Measurements from ENCODE around the gene MARCHF2. TPM values are rescaled to one million over a fixed set of nuclear protein-coding genes. Genes with fewer than 3 reads are reported as not detected.

Gene MARCHF2
- total and polyA plus RNA-seq, 2 donors (not counting 1 experiment from before 2014, with no cell fraction given): 22.9 to 52.6 TPM

DNA sequence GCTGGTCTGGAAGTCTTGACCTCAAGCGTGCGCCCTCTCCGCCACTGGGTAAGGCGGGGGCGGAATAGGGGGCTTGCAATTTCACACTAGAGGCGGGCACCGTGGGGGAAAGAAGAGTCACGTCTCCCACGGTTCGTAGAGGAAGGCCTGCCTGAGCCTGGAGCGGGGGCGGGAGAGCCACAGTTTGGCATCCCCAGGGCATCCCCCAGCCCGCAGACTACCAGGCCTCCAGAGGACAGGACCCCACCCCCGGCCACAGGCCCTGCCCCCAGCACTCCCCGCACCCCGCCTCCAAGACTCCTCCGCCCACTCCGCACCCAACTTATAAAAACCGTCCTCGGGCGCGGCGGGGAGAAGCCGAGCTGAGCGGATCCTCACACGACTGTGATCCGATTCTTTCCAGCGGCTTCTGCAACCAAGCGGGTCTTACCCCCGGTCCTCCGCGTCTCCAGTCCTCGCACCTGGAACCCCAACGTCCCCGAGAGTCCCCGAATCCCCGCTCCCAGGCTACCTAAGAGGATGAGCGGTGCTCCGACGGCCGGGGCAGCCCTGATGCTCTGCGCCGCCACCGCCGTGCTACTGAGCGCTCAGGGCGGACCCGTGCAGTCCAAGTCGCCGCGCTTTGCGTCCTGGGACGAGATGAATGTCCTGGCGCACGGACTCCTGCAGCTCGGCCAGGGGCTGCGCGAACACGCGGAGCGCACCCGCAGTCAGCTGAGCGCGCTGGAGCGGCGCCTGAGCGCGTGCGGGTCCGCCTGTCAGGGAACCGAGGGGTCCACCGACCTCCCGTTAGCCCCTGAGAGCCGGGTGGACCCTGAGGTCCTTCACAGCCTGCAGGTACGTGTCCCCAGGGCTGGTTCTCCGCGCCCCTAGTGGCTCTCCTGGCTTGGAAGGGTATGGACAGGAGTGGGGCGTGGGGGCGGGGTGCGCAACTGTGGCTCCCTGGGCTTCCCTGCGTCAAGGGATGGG lies 49.0 kb upstream of the MARCHF2 start, which contains the start of gene ANGPTL4:
ANGPTL4 (plus strand) TSS at position 353 of the 969 bp plus-strand sequence; CDS start at position 520, 167 bp downstream.
- Histone ChIP-seq H3K4me3 (ENCODE audit: control extremely low read depth in 1 of 5, extremely low read depth in 1 of 5, insufficient read depth in 1 of 5, low read depth in 2 of 5, low read length in 4 of 5) (peak within 1 kb of the TSS in 2 of 5 experiments; percentile 23 to 33), H4K20me1 (ENCODE audit: control insufficient read depth, insufficient read depth, low read length, poor library complexity, severe bottlenecking) (no peaks in the 10 kb centered on the region), H3K27ac (ENCODE audit: low read length in 2 of 2) (no peak within 1 kb of the TSS), H2AFZ (ENCODE audit: insufficient read depth, low read depth, low read length, poor library complexity, severe bottlenecking) (peak within 1 kb of the TSS; percentile 33), H3K27me3 (replicated peaks in 1 of 4; ENCODE audit: control extremely low read depth in 1 of 4, control insufficient read depth in 3 of 4, insufficient read depth in 4 of 4, low read length in 3 of 4) (peaks cover 0 to 54% (median 10%) of the 10 kb centered on the region in 4 experiments), H3K4me2 (replicated peaks; ENCODE audit: low read depth, low read length, poor library complexity, severe bottlenecking) (peak within 1 kb of the TSS; percentile 71), H3K9me3 (ENCODE audit: control extremely low read depth in 1 of 3, control insufficient read depth in 2 of 3, insufficient read depth in 1 of 3, low read length in 2 of 3) (peaks cover 0 to 6% (median 0%) of the 10 kb centered on the region in 3 donors), H3K36me3 (replicated peaks in 1 of 2; ENCODE audit: control extremely low read depth in 1 of 2, control insufficient read depth in 1 of 2, extremely low read depth in 1 of 2, insufficient read depth in 2 of 2, low read length in 1 of 2) (no peaks in the 10 kb centered on the region), H3K9ac (ENCODE audit: low read length) (peak within 1 kb of the TSS; percentile 37), H3K4me1 (ENCODE audit: control insufficient read depth in 2 of 2, insufficient read depth in 2 of 2, low read length in 2 of 2) (peaks cover 15 to 16% of the 10 kb centered on the region in 2 donors), H3K79me2 (ENCODE audit: control insufficient read depth, insufficient read depth, low read length) (no peaks in the 10 kb centered on the region)
- Mint-ChIP-seq H3K4me3 (peak within 1 kb of the TSS; percentile 70), H3K27ac (no peak within 1 kb of the TSS), H3K4me1 (peaks cover 10% of the 10 kb centered on the region), H3K27me3 (peaks cover 46% of the 10 kb centered on the region), H3K9me3 (ENCODE audit: insufficient read depth) (no peaks in the 10 kb centered on the region)
- ATAC-seq (ENCODE audit: low read depth) (peak; percentile 49), DNase-seq (no peak)
- POLR2A ChIA-PET: interaction anchor here (0.6 kb wide), 2 partner anchors 71 to 1969 kb away, joined by 3 to 5 read pairs; no protein-coding TSS in a partner anchor
- intact Hi-C loops (cut with micrococcal nuclease): no loop called here
- TF ChIP-seq EZH2 (IDR thresholded peaks at IDR 0.05; ENCODE audit: borderline replicate concordance, insufficient read depth, low read depth, low read length, poor library complexity, severe bottlenecking) (no peak), CTCF (IDR thresholded peaks at IDR 0.05) (no peak)
- CTCF ChIA-PET: interaction anchor here (0.9 to 1.8 kb wide), 2 partner anchors 10 to 12 kb away, joined by 3 to 7 read pairs; no protein-coding TSS in a partner anchor
- 4% methylated on average over 77 of the region's 81 CpGs for WGBS (ENCODE audit: insufficient coverage)
